ENCODE results near the gene KRTAP1-5. TPM values are rescaled to one million over a fixed set of nuclear protein-coding genes. Genes with fewer than 3 reads are reported as not detected.
"Not testable (repeated sequence)": the region's sequence is repeated elsewhere in the genome, so short reads cannot be mapped to it uniquely, and the experiment has no call there.

KRTAP1-5 gene
- total RNA-seq, 1 experiment from 2014 or later, result not detected

DNA sequence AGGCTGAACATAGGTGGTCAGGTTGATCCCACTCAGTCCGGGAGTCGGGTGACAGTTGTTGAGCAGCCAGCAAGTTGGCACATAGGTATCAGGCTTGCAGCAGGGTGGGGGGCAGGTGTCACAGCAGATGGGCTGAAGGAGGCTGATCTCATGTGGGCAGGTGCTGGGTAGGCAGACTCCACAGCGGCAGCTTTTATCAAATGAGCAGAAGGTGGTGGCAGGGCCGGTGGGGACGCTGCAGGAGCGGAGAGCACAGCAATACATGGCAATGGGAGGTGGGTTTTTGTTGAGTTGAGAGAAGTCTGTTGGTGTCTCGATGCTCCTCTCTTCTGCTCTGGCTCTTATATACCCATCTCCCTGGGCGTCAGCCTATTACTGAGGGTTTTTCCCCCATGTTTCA lies 18.2 kb downstream of the KRTAP1-5 start, which contains the start of gene KRTAP3-1:
Gene KRTAP3-1, minus strand, starts transcription at position 318 of the 400 bp plus-strand sequence. Its CDS starts 54 bp downstream, at position 264.
- DNase-seq (ENCODE audit: low read depth), result no peak

DNA sequence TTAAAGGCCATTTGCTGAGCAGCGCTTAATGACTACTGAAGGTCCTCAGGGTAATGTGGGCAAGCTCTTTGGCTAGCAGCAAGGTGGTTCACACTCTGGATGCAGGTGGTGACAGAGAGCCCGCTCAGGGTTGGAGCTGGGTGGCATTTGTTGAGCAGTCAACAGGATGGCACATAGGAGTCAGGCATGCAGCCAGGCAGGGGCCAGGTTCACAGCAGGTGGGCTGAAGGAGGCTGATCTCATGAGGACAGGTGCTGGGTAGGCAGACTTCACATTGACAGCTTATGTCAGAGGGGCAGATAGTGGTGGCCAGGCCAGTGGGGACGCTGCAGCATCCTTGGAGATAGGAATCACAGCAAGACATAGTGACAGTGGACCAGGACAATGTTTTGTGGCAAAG lies 22.6 kb downstream of the KRTAP1-5 start:
- no peak for DNase-seq (ENCODE audit: low read depth)

DNA sequence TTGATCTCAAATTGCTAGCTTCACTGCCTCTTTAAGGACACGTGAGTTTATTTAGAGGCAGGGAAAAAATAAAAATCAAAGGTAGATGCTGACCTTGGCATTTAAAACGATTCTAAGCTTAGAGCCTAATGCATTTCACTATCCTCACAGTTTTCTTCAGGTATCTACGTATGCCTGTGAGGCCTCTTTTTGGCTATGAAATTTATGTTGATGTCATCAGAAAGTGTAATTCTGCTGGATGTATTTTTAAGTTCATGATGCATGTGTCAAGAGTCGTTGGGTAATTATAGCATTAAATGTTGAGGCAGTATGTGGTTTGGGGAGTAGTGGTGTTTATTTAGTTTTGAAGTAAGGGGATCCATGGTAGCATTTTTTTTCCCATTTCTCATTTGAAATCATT lies 23.1 kb downstream of the KRTAP1-5 start:
- no peak for DNase-seq (ENCODE audit: low read depth)

DNA sequence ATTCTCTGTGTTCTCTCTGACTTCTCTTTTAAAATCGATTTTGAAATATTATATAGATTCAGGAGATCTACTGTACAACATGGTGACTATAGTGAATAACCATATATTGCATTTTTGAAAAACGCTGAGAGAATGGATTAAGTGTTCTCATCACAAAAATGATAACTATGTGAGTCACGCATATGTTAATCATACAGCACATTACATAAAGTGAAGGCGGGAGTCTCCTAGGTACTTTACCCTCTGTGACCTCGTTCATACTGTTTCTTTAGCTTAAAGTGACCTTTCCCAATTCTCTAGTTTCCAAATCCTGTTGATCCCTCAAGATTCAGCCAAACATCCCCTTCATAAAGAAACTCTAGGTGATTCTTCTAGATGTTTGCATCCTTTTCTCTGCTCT lies 24.2 kb downstream of the KRTAP1-5 start:
- no peak for DNase-seq (ENCODE audit: low read depth)

DNA sequence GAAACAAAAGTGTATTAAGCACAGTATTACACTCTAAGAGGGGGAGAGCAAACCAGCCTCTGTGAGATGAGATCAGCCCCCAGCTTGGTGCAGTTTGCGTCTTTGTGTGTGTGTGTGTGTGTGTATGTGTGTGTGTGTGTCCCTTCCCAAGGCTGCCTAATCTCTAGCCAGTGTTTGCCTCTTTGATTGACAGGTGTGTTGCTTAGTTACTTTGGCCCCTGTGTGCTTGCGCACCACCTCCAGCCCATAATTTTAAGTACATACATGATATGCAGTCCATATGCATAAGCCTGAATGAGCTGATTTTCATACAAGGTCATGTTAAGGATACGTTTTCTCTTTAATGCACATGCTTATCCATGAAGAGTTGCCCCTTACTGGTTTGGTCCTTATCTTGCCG lies 25.2 kb downstream of the KRTAP1-5 start:
- DNase-seq (ENCODE audit: low read depth), result no peak

DNA sequence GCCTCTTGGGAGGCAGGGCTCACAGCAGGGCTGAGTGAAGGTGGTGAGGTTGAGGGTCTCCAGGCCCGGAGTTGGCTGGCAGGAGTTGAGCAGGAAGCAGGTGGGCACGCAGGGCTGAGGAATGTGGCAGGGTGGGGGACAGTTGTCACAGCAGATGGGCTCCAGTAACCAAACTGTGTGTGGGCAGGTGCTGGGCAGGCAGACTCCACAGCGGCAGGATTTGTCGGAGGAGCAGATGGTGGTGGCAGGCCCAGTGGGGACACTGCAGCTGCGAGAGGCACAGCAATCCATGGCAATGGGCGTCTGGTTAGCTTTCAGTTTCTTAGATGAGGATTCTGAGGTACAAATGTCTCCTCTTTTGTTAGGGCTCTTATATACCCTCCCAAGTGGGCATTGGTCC lies 27.4 kb downstream of the KRTAP1-5 start, which contains the start of gene KRTAP3-2:
Gene KRTAP3-2, minus strand, starts transcription at position 344 of the 400 bp plus-strand sequence. Its CDS starts 53 bp downstream, at position 291.
- DNase-seq (ENCODE audit: low read depth), result not testable (repeated sequence)

DNA sequence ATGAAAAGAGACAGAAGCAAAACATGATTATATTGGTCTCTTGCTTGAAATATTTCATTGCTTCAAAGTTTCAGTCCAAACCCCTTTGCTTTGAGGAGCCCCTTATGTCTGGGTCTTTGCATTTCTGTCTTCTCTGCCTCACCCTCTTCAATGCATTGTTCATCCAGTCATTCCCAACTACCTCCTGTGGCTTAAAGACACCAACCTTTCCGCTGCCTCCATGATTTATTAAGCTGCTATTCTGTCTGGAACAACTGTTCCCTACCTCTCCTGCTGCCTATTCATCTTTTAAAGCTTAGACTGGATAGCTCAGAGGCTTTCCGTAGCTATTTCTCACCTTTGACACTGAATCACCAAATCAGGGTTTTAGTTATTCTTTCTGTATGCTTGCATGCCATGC lies 29.6 kb downstream of the KRTAP1-5 start:
- no peak for DNase-seq (ENCODE audit: low read depth)

DNA sequence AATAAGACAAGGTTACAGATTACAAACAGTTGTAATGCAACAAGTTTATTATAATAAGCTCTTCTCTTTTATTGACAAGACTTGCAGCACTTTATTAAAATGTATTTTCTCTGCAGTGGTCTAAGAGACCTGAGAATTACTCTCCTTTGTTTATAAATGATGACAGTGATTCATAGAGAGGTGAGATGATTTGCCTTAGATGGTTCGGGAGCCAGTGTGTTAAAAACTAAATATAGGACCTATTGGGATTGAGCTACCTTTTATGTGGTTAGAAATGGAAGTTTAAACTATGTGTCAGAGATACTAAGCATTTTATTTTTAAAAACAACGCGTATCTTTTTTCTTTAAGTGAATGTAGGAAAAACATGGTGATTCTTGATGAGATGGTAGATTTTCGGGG lies 30.2 kb downstream of the KRTAP1-5 start:
- DNase-seq (ENCODE audit: low read depth), result no peak

DNA sequence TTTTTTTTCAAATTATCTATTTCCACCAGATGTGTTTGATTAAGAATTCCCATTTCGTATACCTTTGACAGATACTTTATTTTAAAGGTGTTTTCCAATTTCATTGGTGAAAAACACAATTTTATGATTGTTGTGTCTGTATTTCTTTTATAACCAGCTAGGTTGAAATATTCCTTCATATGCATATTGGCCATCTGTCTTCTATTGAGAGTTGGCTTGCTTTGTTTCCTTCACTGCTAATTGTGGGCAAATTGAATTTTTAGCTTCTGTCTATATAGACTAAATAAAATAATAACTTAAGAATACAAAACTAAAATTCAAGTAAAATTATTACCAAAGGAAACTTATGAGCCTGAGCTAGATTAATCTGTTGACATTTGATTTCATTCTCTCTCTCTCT lies 31.9 kb downstream of the KRTAP1-5 start:
- no peak for DNase-seq (ENCODE audit: low read depth)

DNA sequence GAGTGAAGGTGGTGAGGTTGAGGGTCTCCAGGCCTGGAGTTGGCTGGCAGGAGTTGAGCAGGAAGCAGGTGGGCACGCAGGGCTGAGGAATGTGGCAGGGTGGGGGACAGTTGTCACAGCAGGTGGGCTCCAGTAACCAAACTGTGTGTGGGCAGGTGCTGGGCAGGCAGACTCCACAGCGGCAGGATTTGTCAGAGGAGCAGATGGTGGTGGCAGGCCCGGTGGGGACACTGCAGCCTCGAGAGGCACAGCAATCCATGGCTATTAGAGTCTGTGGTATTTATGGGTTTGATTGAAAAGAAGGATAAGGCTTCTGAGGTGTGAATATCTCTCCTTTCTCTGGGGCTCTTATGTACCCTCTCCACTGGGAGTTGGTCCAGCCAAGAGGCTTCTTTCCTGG lies 33.2 kb downstream of the KRTAP1-5 start, which contains the start of gene KRTAP3-3:
Gene KRTAP3-3, minus strand, starts transcription at position 326 of the 400 bp plus-strand sequence. Its CDS starts 67 bp downstream, at position 259.
- no peak for DNase-seq (ENCODE audit: low read depth)

DNA sequence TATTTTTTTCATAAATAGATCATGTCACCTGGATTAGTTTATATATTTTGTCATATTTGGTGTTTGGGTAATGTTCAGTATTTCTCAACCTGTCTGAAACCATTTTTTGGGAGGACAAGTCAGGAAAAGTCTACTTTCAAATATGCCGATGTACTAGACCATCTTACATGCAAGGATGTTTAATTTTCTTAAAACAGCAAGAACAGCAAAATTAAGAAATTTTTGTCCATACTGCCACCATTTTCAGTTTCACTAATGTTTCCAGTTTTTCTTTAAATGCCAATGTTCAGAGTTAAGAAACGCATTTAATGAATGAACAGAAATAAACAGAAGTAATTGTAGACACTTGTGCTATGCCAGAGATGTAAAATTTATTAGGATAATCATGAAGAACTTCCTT lies 33.9 kb downstream of the KRTAP1-5 start:
- DNase-seq (ENCODE audit: low read depth), result no peak

DNA sequence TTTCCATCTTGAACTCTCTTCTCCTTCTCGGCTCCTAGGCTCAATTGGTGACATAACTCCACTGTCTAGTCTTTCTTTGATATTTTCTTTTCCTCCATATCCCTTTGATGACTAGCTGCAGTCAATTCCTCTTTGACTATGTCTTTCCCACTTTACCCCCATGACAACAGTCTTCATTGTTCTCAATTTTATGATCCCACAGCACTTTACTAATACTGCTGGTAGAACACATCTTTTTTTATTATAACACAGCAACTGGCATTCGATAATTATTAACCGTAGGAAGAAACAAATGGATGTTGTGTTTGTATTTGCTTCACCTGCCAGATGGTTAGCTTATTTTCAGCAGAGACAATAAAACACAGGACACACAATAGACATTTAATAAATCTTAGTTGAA lies 34.3 kb downstream of the KRTAP1-5 start:
- DNase-seq (ENCODE audit: low read depth), result no peak

DNA sequence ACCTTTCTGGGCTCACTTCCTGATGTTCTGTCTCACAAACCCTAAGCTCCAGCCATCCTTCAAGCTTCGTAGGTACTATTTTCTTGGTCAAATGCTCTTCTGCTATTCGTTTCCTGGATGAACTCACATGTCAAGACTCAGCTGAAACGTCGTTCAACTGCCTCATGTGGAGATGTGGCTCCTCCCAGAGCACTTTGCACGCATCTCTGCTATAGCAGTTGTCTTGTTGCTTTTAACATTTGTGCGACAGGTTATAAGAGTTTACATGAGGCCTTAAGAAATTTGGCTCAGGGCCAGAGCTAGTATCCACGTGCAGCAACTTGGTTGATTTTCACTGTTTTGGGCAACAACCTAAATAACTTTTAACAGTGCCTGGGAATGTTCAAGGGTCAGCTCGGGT lies 40.1 kb downstream of the KRTAP1-5 start:
- no peak for DNase-seq (ENCODE audit: low read depth)

DNA sequence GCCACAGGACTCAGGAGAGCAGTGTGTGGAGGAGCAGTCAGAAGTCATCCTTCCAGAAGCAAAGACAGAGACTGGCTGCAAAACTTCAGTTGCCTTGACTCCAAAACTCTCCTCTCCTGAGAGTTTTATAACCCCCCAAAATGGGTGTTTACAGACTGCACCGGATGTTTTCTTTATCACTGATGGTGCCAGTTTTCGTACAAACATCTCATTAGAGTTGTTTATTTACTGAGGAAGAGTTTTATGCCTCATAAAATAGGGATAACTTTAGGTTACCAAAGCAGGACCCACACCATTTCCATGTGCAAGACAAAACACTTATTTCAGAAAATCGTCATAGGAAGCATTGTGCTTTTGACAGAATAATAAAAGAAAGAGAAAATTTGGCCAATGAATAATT lies 42.8 kb downstream of the KRTAP1-5 start, which contains the start of gene KRT40:
Gene KRT40, minus strand, starts transcription at position 101 of the 400 bp plus-strand sequence. Its CDS starts 53 bp downstream, at position 48.
- DNase-seq (ENCODE audit: low read depth), result no peak

DNA sequence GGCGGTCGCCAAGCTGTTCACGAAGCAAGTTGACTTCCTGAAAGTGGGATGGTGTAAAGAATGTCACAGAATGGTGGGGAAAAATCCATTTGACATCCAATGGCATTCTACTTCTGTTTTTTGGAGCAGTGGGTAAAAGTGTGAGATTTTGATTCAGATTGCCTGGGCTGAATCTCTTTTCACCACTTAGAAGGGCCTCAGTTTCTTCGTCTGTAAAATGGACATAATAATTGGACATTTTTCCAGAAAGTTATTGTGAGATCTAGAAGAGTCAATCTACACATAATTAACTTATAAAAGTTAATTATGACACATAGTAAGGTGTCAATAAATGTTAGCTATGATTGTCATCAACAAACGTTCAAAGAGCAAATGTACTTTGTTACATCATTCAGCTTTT lies 45.9 kb downstream of the KRTAP1-5 start:
- DNase-seq (ENCODE audit: low read depth), result no peak

DNA sequence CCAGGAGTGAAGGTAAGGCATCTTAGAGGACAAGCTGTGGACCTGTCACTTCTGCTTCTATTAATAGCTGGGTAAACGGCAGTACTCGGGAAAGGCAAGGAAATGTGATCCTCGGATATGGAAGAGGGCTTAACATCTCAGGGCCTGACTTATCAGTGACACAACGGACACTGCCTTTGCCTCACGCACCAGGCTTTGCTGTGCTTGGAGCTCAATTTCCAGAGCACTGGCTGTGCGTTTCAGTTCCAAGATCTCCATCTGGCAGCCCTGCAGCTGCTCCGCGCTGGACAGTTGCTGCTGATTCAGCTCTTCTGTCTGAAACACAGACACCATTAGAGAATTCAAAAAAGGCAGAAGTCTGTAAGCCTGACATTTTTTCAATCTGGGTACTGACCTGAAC lies 46.4 kb downstream of the KRTAP1-5 start:
- DNase-seq (ENCODE audit: low read depth), result no peak

DNA sequence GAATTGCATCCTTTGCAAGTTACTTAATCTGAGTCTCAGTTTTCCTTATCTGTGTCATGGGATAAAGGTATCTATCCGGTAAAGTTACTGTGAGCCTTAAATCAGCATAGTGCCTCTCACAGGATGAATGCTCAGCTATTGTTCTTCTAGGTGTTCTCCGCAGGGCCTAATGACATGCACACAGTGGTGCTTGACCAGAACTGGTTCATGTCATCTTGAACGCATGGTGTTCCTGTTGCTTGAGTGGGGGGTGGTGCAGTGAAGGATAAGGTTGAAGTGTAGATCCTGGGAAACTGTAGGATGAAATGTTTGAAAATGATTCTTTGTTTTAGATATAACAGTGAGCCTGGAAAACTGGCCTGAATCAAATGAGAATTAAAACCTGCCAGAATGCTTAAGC lies 46.9 kb downstream of the KRTAP1-5 start:
- no peak for DNase-seq (ENCODE audit: low read depth)

DNA sequence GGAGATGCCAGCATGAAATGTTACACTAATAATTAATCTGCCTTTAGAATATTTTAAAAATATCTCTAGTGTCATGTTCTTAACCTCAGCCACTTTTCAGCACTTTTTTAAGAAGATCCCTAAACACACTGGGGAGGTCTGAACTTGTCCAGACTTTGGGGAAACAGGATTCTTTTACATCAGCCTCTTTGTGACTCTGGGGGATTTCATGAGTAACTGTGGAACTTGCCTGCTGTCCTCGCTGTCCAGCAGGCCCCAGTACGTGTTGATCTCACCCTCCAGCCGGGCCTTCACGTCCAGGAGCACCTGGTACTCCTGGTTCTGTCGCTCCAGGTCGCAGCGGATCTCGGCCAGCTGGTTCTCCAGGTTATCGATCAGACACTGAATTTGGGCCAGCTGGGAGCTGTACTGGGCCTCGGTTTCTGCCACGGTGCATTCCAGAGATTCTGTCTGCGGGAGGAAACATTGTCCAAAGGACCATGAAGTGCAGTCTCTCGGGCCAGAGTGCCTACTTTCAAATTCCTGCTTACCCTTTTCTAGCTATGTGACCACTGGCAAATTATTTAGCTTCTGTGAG lies 48.3 kb downstream of the KRTAP1-5 start:
- no peak for DNase-seq (ENCODE audit: low read depth)

Small RNA genes lying within 50 kb of the gene (small RNA-seq; reads per million reads assigned to genes)
- gene KRTAP3-4P, result not detected

Other genes starting within 250 kb of the KRTAP1-5 start
- not detected in 2 replicates for gene KRT27, start 244.7 kb downstream of the KRTAP1-5 start, total RNA-seq (2014; rRNA removed; shearing (Covaris generic))
- gene KRT28, start 227.2 kb downstream of the KRTAP1-5 start, total RNA-seq (2014; rRNA removed; shearing (Covaris generic)), result not detected in 2 replicates
- gene KRT10, start 204.6 kb downstream of the KRTAP1-5 start, total RNA-seq (2014; rRNA removed; shearing (Covaris generic)), result 24.0 and 32.4 TPM in 2 replicates
- gene KRT12, start 160.0 kb downstream of the KRTAP1-5 start, total RNA-seq (2014; rRNA removed; shearing (Covaris generic)), result not detected in 2 replicates
- not detected in 2 replicates for gene KRT20, start 142.0 kb downstream of the KRTAP1-5 start, total RNA-seq (2014; rRNA removed; shearing (Covaris generic))
- gene KRT23, start 89.6 kb downstream of the KRTAP1-5 start, total RNA-seq (2014; rRNA removed; shearing (Covaris generic)), result 0.33 TPM in 1 of 2 replicates, not detected in the other
- not detected in 2 replicates for gene KRT39, start 60.3 kb downstream of the KRTAP1-5 start, total RNA-seq (2014; rRNA removed; shearing (Covaris generic))
- not detected in 2 replicates for gene KRT40, start 42.9 kb downstream of the KRTAP1-5 start, total RNA-seq (2014; rRNA removed; shearing (Covaris generic))
- not detected in 2 replicates for gene KRTAP3-3, start 33.0 kb downstream of the KRTAP1-5 start, total RNA-seq (2014; rRNA removed; shearing (Covaris generic))
- gene KRTAP3-2, start 27.3 kb downstream of the KRTAP1-5 start, total RNA-seq (2014; rRNA removed; shearing (Covaris generic)), result not detected in 2 replicates
- not detected in 2 replicates for gene KRTAP3-1, start 18.1 kb downstream of the KRTAP1-5 start, total RNA-seq (2014; rRNA removed; shearing (Covaris generic))
- not detected in 2 replicates for gene KRTAP1-4, start 3.0 kb upstream of the KRTAP1-5 start, total RNA-seq (2014; rRNA removed; shearing (Covaris generic))
- gene KRTAP1-3, start 7.7 kb upstream of the KRTAP1-5 start, total RNA-seq (2014; rRNA removed; shearing (Covaris generic)), result not detected in 2 replicates
- gene KRTAP1-1, start 14.2 kb upstream of the KRTAP1-5 start, total RNA-seq (2014; rRNA removed; shearing (Covaris generic)), result not detected in 2 replicates
- 2.0 TPM in 1 of 2 replicates, not detected in the other for gene KRTAP2-1, start 20.1 kb upstream of the KRTAP1-5 start, total RNA-seq (2014; rRNA removed; shearing (Covaris generic))
- not detected in 2 replicates for gene KRTAP2-2, start 28.0 kb upstream of the KRTAP1-5 start, total RNA-seq (2014; rRNA removed; shearing (Covaris generic))
- gene KRTAP2-3, start 32.9 kb upstream of the KRTAP1-5 start, total RNA-seq (2014; rRNA removed; shearing (Covaris generic)), result 1.2 and 6.2 TPM in 2 replicates
- not detected in 2 replicates for gene KRTAP2-4, start 38.7 kb upstream of the KRTAP1-5 start, total RNA-seq (2014; rRNA removed; shearing (Covaris generic))
- gene KRTAP4-7, start 56.9 kb upstream of the KRTAP1-5 start, total RNA-seq (2014; rRNA removed; shearing (Covaris generic)), result not detected in 2 replicates
- not detected in 2 replicates for gene KRTAP4-8, start 70.9 kb upstream of the KRTAP1-5 start, total RNA-seq (2014; rRNA removed; shearing (Covaris generic))
- gene KRTAP4-16, start 75.0 kb upstream of the KRTAP1-5 start, total RNA-seq (2014; rRNA removed; shearing (Covaris generic)), result not detected in 2 replicates
- gene KRTAP4-9, start 78.2 kb upstream of the KRTAP1-5 start, total RNA-seq (2014; rRNA removed; shearing (Covaris generic)), result 0.29 and 0.57 TPM in 2 replicates
- not detected in 2 replicates for gene KRTAP4-11, start 91.2 kb upstream of the KRTAP1-5 start, total RNA-seq (2014; rRNA removed; shearing (Covaris generic))
- gene KRTAP4-12, start 97.0 kb upstream of the KRTAP1-5 start, total RNA-seq (2014; rRNA removed; shearing (Covaris generic)), result not detected in 2 replicates
- not detected in 2 replicates for gene KRTAP4-6, start 113.3 kb upstream of the KRTAP1-5 start, total RNA-seq (2014; rRNA removed; shearing (Covaris generic))
- gene KRTAP4-5, start 122.6 kb upstream of the KRTAP1-5 start, total RNA-seq (2014; rRNA removed; shearing (Covaris generic)), result not detected in 2 replicates
- gene KRTAP4-4, start 133.5 kb upstream of the KRTAP1-5 start, total RNA-seq (2014; rRNA removed; shearing (Covaris generic)), result not detected in 2 replicates
- gene KRTAP4-3, start 141.0 kb upstream of the KRTAP1-5 start, total RNA-seq (2014; rRNA removed; shearing (Covaris generic)), result not detected in 2 replicates
- gene KRTAP4-2, start 151.0 kb upstream of the KRTAP1-5 start, total RNA-seq (2014; rRNA removed; shearing (Covaris generic)), result not detected in 2 replicates
- not detected in 2 replicates for gene KRTAP4-1, start 157.7 kb upstream of the KRTAP1-5 start, total RNA-seq (2014; rRNA removed; shearing (Covaris generic))
- gene KRTAP9-1, start 162.7 kb upstream of the KRTAP1-5 start, total RNA-seq (2014; rRNA removed; shearing (Covaris generic)), result not detected in 2 replicates
- not detected in 2 replicates for gene KRTAP9-2, start 199.4 kb upstream of the KRTAP1-5 start, total RNA-seq (2014; rRNA removed; shearing (Covaris generic))
- gene KRTAP9-3, start 205.2 kb upstream of the KRTAP1-5 start, total RNA-seq (2014; rRNA removed; shearing (Covaris generic)), result not detected in 2 replicates
- not detected in 2 replicates for gene KRTAP9-8, start 210.8 kb upstream of the KRTAP1-5 start, total RNA-seq (2014; rRNA removed; shearing (Covaris generic))
- gene KRTAP9-4, start 222.5 kb upstream of the KRTAP1-5 start, total RNA-seq (2014; rRNA removed; shearing (Covaris generic)), result not detected in 2 replicates
- not detected in 2 replicates for gene KRTAP9-9, start 228.2 kb upstream of the KRTAP1-5 start, total RNA-seq (2014; rRNA removed; shearing (Covaris generic))
- gene KRTAP9-6, start 238.2 kb upstream of the KRTAP1-5 start, total RNA-seq (2014; rRNA removed; shearing (Covaris generic)), result not detected in 2 replicates
- gene KRTAP9-7, start 248.5 kb upstream of the KRTAP1-5 start, total RNA-seq (2014; rRNA removed; shearing (Covaris generic)), result not detected in 2 replicates